AG09309 (cell line): ENCODE results near the gene OVCH2.

ENCODE experiments used
- DNase-seq: peaks from one replicate; pipeline ENCODE4 v3.0.0-alpha.2; 2010; ENCODE audit warnings: low read depth
- H3K4me3 ChIP-seq: 2 replicates; pipeline ENCODE4 v1.5.1; 2011; ENCODE audit warnings: mild to moderate bottlenecking, low read depth, low read length, moderate library complexity; ENCODE audit not compliant: control insufficient read depth
- TF ChIP-seq, protein P1 (sequence below): IDR thresholded peaks from 2 replicates; pipeline ENCODE4 v1.5.1; 2011; ENCODE audit warnings: mild to moderate bottlenecking, low read depth, low read length, inconsistent platforms; ENCODE audit not compliant: insufficient read depth, control insufficient read depth; ENCODE audit errors: missing control alignments

The OVCH2 gene

DNA sequence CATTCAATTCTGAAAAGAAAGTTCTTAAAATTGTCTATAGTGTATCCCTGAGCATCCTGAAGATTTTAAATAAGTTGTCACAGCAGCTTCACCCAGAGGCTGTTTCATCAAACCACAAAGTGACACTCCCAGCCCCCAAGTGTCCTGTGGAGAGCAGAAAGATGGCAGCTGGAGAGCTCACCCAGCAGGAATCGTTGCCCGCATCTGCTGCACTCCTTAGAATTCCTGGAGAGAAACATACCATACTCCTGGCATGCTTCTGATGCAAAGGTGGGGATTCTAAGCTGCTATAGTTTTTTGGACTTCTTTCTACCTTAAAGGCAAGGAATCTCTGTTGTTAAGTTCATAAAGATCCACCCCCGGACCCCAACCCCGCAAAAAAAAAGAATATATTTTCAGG is 19.5 kb downstream of the OVCH2 start:
- TF ChIP-seq, protein P1, sequence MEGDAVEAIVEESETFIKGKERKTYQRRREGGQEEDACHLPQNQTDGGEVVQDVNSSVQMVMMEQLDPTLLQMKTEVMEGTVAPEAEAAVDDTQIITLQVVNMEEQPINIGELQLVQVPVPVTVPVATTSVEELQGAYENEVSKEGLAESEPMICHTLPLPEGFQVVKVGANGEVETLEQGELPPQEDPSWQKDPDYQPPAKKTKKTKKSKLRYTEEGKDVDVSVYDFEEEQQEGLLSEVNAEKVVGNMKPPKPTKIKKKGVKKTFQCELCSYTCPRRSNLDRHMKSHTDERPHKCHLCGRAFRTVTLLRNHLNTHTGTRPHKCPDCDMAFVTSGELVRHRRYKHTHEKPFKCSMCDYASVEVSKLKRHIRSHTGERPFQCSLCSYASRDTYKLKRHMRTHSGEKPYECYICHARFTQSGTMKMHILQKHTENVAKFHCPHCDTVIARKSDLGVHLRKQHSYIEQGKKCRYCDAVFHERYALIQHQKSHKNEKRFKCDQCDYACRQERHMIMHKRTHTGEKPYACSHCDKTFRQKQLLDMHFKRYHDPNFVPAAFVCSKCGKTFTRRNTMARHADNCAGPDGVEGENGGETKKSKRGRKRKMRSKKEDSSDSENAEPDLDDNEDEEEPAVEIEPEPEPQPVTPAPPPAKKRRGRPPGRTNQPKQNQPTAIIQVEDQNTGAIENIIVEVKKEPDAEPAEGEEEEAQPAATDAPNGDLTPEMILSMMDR = no peak

DNA sequence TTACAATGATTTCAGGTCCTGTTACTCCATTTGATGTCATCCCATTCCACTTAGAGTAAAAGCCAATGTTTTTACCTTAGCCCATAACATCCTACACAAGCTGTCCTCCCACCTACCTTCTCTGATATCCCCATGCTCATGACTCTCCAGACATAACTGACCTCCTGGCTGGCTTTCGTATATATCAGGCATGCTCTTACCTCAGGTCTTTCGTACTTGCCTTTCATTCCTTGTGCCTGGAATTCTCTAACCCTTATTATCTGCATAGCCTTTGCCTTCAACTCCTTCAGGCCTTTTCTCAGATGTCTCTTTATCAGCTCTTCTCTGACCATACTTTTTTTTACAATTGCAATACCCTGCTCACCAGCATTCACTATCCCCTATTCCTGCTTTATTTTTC is 22.7 kb downstream of the OVCH2 start:
- TF ChIP-seq, protein P1 = no peak
- H3K4me3 ChIP-seq = no peak overlapping the region
- DNase-seq = no peak

More for the DNA sequence above, 19.5 kb downstream of the OVCH2 start:
- DNase-seq = no peak
- no peak overlapping the region for H3K4me3 ChIP-seq

DNA sequence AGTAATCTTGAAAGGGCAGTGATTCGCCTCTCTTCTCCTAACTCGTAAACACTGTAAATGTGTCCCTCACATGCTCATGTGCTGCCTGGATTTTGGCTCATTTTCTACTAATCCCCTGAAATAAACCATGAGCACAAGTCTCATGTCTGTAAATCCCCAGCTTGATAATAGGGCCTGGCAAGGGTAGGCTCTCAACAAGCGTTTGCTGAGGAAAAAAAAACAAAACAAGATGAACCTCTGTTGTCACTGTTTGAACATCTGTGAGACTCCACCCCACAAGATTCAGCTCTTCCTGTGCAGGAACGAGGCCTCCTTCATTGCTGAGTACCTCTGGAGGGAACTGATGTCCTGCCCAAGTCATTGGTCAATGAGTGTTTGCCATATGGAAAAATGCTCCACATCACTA is 28.5 kb downstream of the OVCH2 start:
- TF ChIP-seq, protein P1 = no peak
- no peak overlapping the region for H3K4me3 ChIP-seq
- DNase-seq = no peak

DNA sequence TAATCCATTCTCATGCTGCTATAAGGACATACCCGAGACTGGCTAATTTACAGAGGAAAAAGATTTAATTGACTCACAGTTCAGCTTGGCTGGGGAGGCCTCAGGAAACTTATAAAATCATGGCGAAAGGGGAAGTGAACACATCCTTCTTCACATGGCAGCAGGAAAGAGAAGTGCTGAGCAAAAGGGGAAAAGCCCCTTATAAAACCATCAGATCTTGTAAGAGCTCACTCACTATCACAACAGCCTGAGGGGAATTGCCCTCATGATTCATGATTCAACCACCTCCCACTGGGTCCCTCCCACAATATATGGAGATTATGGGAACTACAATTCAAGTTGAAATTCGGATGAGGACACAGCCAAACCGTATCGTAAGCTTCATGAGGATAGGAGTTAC is 29.2 kb downstream of the OVCH2 start:
- DNase-seq = peak; percentile 64
- H3K4me3 ChIP-seq = no peak overlapping the region
- TF ChIP-seq, protein P1 = no peak

DNA sequence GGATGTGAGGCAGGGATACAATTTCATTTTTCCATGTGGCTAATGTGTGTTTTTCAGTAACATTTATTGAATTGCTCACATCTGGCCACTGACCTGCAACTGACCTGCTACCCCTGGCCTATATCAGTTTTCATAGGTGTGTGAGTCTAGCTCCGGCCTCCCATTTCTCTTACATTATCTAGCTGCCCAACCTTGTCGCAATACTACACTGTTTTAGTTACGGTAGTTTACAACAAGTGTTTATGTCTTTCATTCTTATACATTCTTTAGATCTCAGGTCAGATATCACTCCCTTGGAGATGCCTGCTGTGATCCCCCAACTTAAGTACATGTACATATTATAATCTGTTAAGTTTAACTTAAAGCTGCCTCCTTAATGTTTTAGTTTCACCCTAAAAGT is 30.6 kb downstream of the OVCH2 start:
- TF ChIP-seq, protein P1 = no peak
- no peak for DNase-seq
- H3K4me3 ChIP-seq = no peak overlapping the region

DNA sequence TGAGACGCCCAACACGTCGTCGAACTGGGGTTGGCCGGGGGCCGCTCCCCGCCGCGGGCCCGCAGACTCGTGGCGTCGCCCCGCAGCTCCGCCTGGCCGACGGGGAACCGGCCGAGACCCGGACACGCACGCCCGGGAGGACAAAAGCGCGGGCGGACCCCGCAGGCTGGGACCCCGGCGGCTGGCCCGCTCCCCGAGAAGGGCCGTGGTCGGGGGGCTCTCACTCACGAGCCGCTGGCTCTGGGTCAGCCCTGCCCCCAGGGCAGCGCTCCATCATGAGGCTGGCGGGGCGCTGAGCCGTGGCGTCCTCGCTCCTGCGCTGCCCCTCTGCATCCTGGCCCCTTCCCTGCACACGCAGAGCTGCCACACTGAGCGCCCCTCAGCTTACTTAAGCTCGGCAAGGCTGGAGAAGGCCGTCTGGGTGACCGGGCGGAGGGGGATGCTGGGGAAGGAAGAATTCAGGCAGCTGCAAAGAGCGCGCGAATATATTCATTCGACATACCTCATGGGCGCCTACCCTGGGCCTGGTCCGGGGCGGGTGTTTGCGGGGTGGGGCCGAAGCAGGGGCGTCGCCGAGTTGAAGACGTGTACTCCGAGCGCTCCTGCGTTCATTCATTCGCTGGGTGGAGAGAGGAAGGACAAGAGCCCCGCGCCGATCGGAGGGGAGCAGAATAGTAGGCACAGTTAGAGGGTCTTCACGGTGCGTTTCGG is 32.4 kb downstream of the OVCH2 start:
- TF ChIP-seq, protein P1 = no peak
- peak overlapping the region; percentile 51 for H3K4me3 ChIP-seq
- DNase-seq = no peak
